Psoas muscle (tissue), 8 donors: Measurements from ENCODE around the gene ABCC9. TPM values are rescaled to one million over a fixed set of nuclear protein-coding genes. Genes with fewer than 3 reads are reported as not detected.

Source experiments
- ATAC-seq, 4 donors: fragments of 200-7000 bp; cut with Tn5 transposase; one replicate each; pipeline ENCODE4 v1.9.1; 2020; ENCODE audit warnings: moderate library complexity in 3 of 4, mild to moderate bottlenecking in 2 of 4
- DNase-seq, 2 donors: peaks; one replicate each; pipeline ENCODE4 v3.0.0-alpha.2; 2020
- H3K27ac ChIP-seq: fragments of 200-600 bp; one replicate; pipeline ENCODE4 v1.8.0; 2022
- H3K27me3 ChIP-seq, 3 donors: fragments of 200-600 bp in 1 of 3; one replicate each; pipeline versions ENCODE4 v1.6.1 to v1.8.0; 2013 to 2022; ENCODE audit warnings: low read length in 2 of 3, mild to moderate bottlenecking in 2 of 3, moderate library complexity in 1 of 3; ENCODE audit not compliant: insufficient read depth in 3 of 3
- H3K36me3 ChIP-seq, 2 donors: fragments of 200-600 bp in 1 of 2; one replicate each; pipeline versions ENCODE4 v1.6.1 to v1.8.0; 2013 to 2022; ENCODE audit warnings: low read depth in 1 of 2, mild to moderate bottlenecking in 1 of 2, moderate library complexity in 1 of 2; ENCODE audit not compliant: insufficient read depth in 1 of 2
- H3K4me1 ChIP-seq: fragments of 200-600 bp; one replicate; pipeline ENCODE4 v1.8.0; 2022
- H3K4me3 ChIP-seq: fragments of 200-600 bp; one replicate; pipeline ENCODE4 v1.8.0; 2022; ENCODE audit warnings: mild to moderate bottlenecking
- H3K9me3 ChIP-seq: fragments of 200-600 bp; one replicate; pipeline ENCODE4 v1.8.0; 2022
- CTCF ChIP-seq: fragments of 200-600 bp; IDR thresholded peaks from one replicate; pipeline ENCODE4 v1.8.0; 2022; ENCODE audit warnings: antibody characterized with exemption
- WGBS, 3 donors: extraction: QIAGEN DNeasy Blood & Tissue Kit; methylation state at CpG; one replicate each; pipeline versions ENCODE4 v1.1.6 to v1.1.7; 2013; 5-methylcytosine and 5-hydroxymethylcytosine counted together
- intact Hi-C, 2 donors: fragments of 100-400 bp; cut with DNase I; formaldehyde crosslinking; loops; one replicate each; pipeline versions ENCODE4 v1.11.0 to v1.14.2; 2022
- polyA plus RNA-seq, 3 donors: library from polyadenylated mRNA; stranded (reverse); fragments of 200-250 nt; gene quantifications; one replicate each; pipeline ENCODE4 v1.2.3, GENCODE V29; 2013
- total RNA-seq, 4 donors: library from RNA; stranded (reverse); fragmentation: NEBNext Ultra II Directional in 2 of 4; extraction: Animal tissue kit (Norgen Biotek cat#: 25700) in 2 of 4; gene quantifications; one replicate each; pipeline versions ENCODE4 v1.2.1 to v1.2.4, GENCODE V29; 2021 to 2023
- donor health status: healthy with polysubstance abuse.
- donor health status: DM: no; HTN: no; CAD: no; lungs with moderate emphysema.
- donor health status: Bipolar disorder and iron deficiency.
- donor health status: healthy.
- donor health status: DM: yes; HTN: yes; CAD: no.
- donor health status: DM: no; HTN: no; CAD: no.
- donor health status: DM: no; HTN: no; CAD: no.
- donor health status: DM: yes; HTN: yes; CAD: no.

ABCC9 gene
- total and polyA plus RNA-seq, 7 donors, result 4.5 to 94.9 (median 52.7) TPM

GRCh38 chr12:21894792-21895595 is 46.2 kb downstream of the ABCC9 start:
- H3K4me1 ChIP-seq, result peaks cover 29% of the 10 kb centered on the region
- DNase-seq (peak in 1 of 2 donors; percentile 11), ATAC-seq (peak in 3 of 4 donors; percentile 79 to 82 (median 79))
- WGBS, 3 donors, result 20 to 31% (median 25%) methylated on average over 4 of the region's 4 CpGs
- no peak for TF ChIP-seq CTCF
- H3K27ac ChIP-seq, result peak overlapping the region; percentile 1
- H3K4me3 ChIP-seq, result no peak overlapping the region
- peaks cover 0 to 38% of the 10 kb centered on the region in 2 donors for H3K36me3 ChIP-seq
- H3K27me3 ChIP-seq, result no peaks in the 10 kb centered on the region
- intact Hi-C loops, result no loop called here
- no peaks in the 10 kb centered on the region for H3K9me3 ChIP-seq

DNA sequence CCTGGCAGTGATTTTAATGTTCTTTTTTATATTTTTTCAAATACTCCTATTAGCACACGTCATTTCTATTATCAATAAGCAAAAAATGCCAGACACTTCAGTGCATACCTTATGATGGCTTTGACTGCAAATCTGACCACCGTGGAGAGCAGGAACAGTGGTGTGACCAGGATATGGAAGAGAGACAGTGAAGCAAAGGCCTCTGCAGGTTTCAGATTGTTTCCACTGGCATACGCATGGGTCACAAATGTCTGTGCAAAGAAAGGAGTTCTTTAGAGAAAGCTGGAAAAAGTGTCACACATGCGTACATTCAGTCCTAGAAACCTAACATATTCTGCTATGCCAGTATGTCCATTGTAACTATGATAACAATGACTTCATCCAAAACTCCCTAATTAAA is 47.3 kb downstream of the ABCC9 start:
- H3K4me1 ChIP-seq, result peaks cover 29% of the 10 kb centered on the region
- TF ChIP-seq CTCF, result no peak
- H3K27ac ChIP-seq, result no peak overlapping the region

DNA sequence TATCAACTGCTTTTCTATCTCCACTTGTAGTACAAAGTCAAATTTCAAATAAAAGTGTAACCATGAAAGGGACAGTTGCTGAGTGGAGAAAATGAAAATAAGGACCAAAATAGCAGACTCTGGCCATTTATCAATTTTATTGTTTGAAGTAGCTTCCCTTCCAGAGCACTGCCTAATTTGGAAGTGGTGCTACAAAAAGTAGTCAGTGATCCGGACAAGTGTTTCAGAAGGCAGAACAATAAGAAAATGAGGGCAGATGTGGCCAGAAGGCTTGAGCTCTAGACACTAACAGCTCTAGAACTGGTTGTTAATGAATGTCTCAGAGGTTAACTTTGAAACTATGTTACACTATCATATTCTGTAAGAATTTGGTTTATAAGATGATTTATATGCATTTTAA is 48.9 kb downstream of the ABCC9 start:
- intact Hi-C loops, result no loop called here
- Histone ChIP-seq H3K4me3 (no peak overlapping the region), H3K27me3 (no peaks in the 10 kb centered on the region), H3K4me1 (peaks cover 32% of the 10 kb centered on the region), H3K27ac (peak overlapping the region; percentile 19), H3K9me3 (no peaks in the 10 kb centered on the region), H3K36me3 (peaks cover 0 to 35% of the 10 kb centered on the region in 2 donors)
- WGBS, 3 donors, result 14 to 34% (median 19%) methylated on average over 1 of the region's 1 CpG
- no peak for TF ChIP-seq CTCF
- ATAC-seq, result no peak
- DNase-seq, result no peak

More for the DNA sequence above, 47.3 kb downstream of the ABCC9 start:
- peaks cover 0 to 41% of the 10 kb centered on the region in 2 donors for H3K36me3 ChIP-seq
- DNase-seq (no peak), ATAC-seq (no peak)
- H3K9me3 ChIP-seq, result no peaks in the 10 kb centered on the region
- intact Hi-C loops, result no loop called here
- no peak overlapping the region for H3K4me3 ChIP-seq
- H3K27me3 ChIP-seq, result no peaks in the 10 kb centered on the region
- 73 to 78% (median 74%) methylated on average over 4 of the region's 4 CpGs for WGBS, 3 donors

GRCh38 chr12:21891751-21892217 is 49.4 kb downstream of the ABCC9 start:
- TF ChIP-seq CTCF, result no peak
- intact Hi-C loops, result no loop called here
- H3K27ac ChIP-seq, result peak overlapping the region; percentile 19
- peaks cover 32% of the 10 kb centered on the region for H3K4me1 ChIP-seq
- no peaks in the 10 kb centered on the region for H3K27me3 ChIP-seq
- no peaks in the 10 kb centered on the region for H3K9me3 ChIP-seq
- H3K4me3 ChIP-seq, result no peak overlapping the region
- peak; percentile 53 to 74 (median 67) for ATAC-seq
- 14 to 32% (median 16%) methylated on average over 2 of the region's 2 CpGs for WGBS, 3 donors
- H3K36me3 ChIP-seq, result peaks cover 0 to 37% of the 10 kb centered on the region in 2 donors
- DNase-seq, result peak; percentile 58 to 70
